HFFc6 (cell line): ENCODE measurements around the gene KIF11. TPM values are rescaled to one million over a fixed set of nuclear protein-coding genes. Genes with fewer than 3 reads are reported as not detected.

Experiments used
- DNase-seq: peaks from one replicate; pipeline ENCODE4 v3.0.0-alpha.2; 2018
- H3K27ac Mint-ChIP-seq: 2 replicates; pipeline ENCODE4 v1.8.0; 2020; ENCODE audit warnings: mild to moderate bottlenecking, mixed read lengths
- H3K27me3 Mint-ChIP-seq: 2 replicates; pipeline ENCODE4 v1.8.0; 2021; ENCODE audit warnings: mild to moderate bottlenecking, moderate library complexity, mixed read lengths; ENCODE audit not compliant: insufficient read depth
- H3K36me3 Mint-ChIP-seq: 2 replicates; pipeline ENCODE4 v1.8.0; 2021; ENCODE audit warnings: low read depth, mixed read lengths
- H3K4me1 Mint-ChIP-seq: 2 replicates; pipeline ENCODE4 v1.8.0; 2020; ENCODE audit warnings: low read depth, mixed read lengths
- H3K4me3 Mint-ChIP-seq: 2 replicates; pipeline ENCODE4 v1.8.0; 2020; ENCODE audit warnings: mild to moderate bottlenecking, moderate library complexity, mixed read lengths
- H3K9me3 Mint-ChIP-seq: 2 replicates; pipeline ENCODE4 v1.8.0; 2020; ENCODE audit warnings: mild to moderate bottlenecking, mixed read lengths
- total RNA-seq, 6 experiments: library from RNA; stranded (reverse); fragmentation: NEBNext Ultra II Directional; extraction: Animal tissue kit (Norgen Biotek cat#: 25700); gene quantifications; 2 replicates in 1 of 6; 3 replicates in 5 of 6; pipeline ENCODE4 v1.2.3, GENCODE V29; 2021
- TF ChIP-seq, protein P1 (sequence below): fragments of 200-600 bp; sonication (generic); IDR thresholded peaks from 2 replicates; pipeline ENCODE4 v1.5.0; 2021; ENCODE audit warnings: antibody characterized with exemption, mild to moderate bottlenecking

Gene KIF11
- total RNA-seq, 6 experiments from 2014 or later = 16.8 to 40.3 (median 35.3) TPM

DNA sequence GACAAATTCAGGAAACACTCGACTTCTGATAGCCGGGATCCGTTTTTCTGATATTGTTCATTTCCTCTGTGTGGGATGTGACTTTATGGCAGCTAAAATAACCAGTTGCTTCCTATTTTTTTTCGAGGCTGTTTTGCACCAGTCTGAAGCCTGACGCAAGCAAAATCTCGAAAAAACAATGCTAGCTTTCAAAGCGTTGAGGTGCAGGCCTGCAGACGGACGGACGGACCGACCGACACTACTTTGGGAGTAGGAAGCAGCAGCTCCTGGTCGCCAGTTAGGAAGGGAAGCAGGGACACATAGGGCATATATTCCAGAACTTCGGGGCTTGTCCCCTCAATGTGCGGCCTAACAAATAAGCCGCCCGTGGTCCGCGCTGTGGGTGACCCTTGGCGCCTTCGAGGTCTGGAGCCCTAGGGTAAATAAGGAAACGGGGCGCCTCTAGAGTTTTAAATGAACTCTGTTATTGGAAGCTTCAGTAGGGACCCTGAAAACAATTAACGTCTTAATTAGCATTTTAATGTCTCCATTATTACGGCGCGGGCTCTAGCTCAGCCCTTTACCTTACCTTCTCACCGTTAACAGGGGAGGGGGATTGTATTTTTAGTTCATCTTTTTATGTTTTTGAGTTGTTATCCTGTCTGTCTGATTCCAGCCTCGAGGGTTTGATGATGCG lies 98.1 kb downstream of the KIF11 start:
- DNase-seq = no peak
- Mint-ChIP-seq H3K4me3 (peak overlapping the region; percentile 76), H3K27me3 (peaks cover 6% of the 10 kb centered on the region; the same call in 1 of the 2 replicates), H3K36me3 (peaks cover 11% of the 10 kb centered on the region), H3K27ac (no peak overlapping the region), H3K4me1 (peaks cover 27% of the 10 kb centered on the region), H3K9me3 (peaks cover under 1% of the 10 kb centered on the region; the same call in 1 of the 2 replicates)
- TF ChIP-seq, protein P1, sequence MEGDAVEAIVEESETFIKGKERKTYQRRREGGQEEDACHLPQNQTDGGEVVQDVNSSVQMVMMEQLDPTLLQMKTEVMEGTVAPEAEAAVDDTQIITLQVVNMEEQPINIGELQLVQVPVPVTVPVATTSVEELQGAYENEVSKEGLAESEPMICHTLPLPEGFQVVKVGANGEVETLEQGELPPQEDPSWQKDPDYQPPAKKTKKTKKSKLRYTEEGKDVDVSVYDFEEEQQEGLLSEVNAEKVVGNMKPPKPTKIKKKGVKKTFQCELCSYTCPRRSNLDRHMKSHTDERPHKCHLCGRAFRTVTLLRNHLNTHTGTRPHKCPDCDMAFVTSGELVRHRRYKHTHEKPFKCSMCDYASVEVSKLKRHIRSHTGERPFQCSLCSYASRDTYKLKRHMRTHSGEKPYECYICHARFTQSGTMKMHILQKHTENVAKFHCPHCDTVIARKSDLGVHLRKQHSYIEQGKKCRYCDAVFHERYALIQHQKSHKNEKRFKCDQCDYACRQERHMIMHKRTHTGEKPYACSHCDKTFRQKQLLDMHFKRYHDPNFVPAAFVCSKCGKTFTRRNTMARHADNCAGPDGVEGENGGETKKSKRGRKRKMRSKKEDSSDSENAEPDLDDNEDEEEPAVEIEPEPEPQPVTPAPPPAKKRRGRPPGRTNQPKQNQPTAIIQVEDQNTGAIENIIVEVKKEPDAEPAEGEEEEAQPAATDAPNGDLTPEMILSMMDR = no peak

DNA sequence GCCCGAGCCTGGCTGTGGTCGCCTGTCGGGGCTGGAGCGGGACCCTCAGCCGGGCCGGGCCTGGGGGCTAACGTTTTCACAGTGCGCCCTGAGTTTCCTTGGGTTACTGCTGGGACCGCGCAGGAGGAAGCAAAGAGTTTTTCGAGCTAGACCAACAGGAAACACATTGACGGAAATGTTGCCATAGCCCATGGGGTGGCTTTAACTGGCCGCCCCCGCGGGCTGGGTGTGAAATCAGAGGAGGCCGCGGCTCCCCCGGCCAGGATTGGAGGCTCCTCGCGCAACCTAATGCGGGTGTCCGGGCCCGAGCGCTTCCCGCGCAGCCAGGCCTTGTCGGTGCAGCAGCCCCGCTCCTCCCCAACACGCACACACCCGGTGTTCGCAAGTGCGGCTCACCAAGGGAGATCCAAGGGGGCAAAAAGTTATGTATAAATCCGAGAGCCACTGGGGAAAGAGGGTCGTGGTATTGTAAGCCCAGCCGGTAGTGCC lies 98.7 kb downstream of the KIF11 start:
- Mint-ChIP-seq H3K27ac (no peak overlapping the region), H3K4me1 (peaks cover 33% of the 10 kb centered on the region), H3K36me3 (peaks cover 8% of the 10 kb centered on the region), H3K27me3 (peaks cover 7% of the 10 kb centered on the region; the same call in 1 of the 2 replicates), H3K9me3 (no peaks in the 10 kb centered on the region; the same call in 1 of the 2 replicates), H3K4me3 (peak overlapping the region; percentile 4; the same call in 1 of the 2 replicates)
- TF ChIP-seq, protein P1 = no peak
- no peak for DNase-seq

DNA sequence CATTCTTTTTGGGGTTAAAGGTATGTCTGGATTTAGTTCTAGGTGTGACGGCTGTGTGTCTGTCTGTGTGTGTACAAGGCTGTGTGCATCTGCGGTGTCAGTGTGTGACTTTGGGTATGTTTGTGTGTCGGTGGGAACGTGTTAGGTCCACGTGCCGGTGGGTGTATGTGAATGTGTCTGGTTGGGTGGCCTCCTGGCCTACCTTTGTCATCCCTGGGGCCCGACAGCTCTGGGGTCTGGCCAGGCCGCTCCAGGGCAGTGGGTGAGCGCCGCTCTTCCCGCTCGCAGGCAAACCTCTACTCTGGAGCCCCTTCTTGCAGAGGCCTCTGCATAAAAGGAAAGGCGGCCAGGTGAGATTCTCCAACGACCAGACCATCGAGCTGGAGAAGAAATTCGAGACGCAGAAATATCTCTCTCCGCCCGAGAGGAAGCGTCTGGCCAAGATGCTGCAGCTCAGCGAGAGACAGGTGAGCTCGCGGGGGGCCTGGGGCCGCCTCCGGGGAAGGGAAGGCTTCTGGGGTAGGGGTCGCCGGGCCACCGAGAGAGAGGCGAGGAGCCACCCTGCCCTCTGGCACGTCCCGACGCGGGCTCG lies 99.2 kb downstream of the KIF11 start:
- Mint-ChIP-seq H3K4me3 (peak overlapping the region; percentile 4; the same call in 1 of the 2 replicates), H3K27me3 (peaks cover 9% of the 10 kb centered on the region; the same call in 1 of the 2 replicates), H3K36me3 (peaks cover 8% of the 10 kb centered on the region), H3K27ac (no peak overlapping the region), H3K4me1 (peaks cover 38% of the 10 kb centered on the region), H3K9me3 (no peaks in the 10 kb centered on the region; the same call in 1 of the 2 replicates)
- no peak for DNase-seq
- TF ChIP-seq, protein P1 = no peak

DNA sequence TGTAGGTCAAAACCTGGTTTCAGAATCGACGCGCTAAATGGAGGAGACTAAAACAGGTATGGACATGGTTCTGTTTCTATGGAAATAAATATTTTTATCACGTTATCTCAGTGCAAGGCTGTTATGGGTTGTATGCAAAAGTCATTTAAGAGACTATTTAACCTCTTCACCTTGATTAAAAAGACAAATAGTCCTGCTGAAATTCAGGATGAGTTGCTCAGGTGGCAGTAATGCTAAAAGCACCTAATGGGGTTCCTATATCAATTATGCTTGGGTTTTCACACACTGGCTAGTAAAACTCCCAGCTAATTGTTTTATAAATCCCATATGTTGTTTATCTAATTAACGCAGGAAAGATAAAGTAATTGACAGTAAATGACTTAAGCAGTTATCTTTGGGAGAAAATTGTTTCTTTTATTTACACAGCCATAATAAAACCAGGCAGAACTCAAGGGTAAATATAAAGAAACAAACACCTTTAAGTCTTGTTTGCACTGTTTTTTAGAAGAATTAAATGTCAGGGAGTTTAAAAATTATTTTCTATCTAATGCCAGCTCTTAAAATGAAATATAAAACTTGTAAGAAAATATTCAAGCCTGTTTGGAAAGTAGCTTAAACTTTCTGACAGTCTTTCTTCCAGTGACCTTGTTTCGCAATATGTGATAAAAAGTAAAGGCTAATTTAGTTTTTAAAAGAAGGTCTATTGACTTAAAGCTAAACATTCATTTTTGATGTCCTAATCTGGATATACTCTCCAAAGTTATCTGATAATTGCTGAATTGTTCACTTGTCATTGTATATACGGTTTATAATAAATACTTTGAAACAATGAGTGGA lies 100.0 kb downstream of the KIF11 start:
- Mint-ChIP-seq H3K4me1 (peaks cover 46% of the 10 kb centered on the region), H3K27me3 (peaks cover 7% of the 10 kb centered on the region; the same call in 1 of the 2 replicates)

DNA sequence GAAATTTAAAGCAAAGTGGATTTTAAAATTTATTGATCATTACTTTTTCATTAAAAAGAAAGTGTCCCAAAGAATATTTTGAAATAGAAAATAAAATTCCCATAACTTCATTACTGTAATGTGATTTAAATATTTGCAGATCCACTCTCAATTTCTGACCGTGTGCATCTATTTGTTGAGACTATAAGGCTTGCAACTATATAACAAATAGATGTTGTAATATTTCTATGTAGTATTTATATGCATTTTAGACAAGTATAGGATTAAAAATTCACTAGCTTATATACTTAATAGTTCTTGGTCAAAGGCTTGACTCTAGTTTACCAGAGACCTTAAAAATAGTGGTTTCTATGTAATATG lies 100.6 kb downstream of the KIF11 start:
- DNase-seq = no peak
- Mint-ChIP-seq H3K4me1 (peaks cover 47% of the 10 kb centered on the region), H3K9me3 (no peaks in the 10 kb centered on the region; the same call in 1 of the 2 replicates), H3K27me3 (peaks cover 7% of the 10 kb centered on the region; the same call in 1 of the 2 replicates), H3K36me3 (peaks cover 4% of the 10 kb centered on the region; the same call in 1 of the 2 replicates), H3K4me3 (no peak overlapping the region), H3K27ac (no peak overlapping the region)
- TF ChIP-seq, protein P1 = no peak

More for the DNA sequence above, 100.0 kb downstream of the KIF11 start:
- no peak for DNase-seq
- Mint-ChIP-seq H3K27ac (no peak overlapping the region), H3K36me3 (peaks cover 4% of the 10 kb centered on the region), H3K9me3 (no peaks in the 10 kb centered on the region; the same call in 1 of the 2 replicates), H3K4me3 (no peak overlapping the region)
- TF ChIP-seq, protein P1 = no peak
